ENCODE results near the gene ACOT11.

ACOT11 gene

DNA sequence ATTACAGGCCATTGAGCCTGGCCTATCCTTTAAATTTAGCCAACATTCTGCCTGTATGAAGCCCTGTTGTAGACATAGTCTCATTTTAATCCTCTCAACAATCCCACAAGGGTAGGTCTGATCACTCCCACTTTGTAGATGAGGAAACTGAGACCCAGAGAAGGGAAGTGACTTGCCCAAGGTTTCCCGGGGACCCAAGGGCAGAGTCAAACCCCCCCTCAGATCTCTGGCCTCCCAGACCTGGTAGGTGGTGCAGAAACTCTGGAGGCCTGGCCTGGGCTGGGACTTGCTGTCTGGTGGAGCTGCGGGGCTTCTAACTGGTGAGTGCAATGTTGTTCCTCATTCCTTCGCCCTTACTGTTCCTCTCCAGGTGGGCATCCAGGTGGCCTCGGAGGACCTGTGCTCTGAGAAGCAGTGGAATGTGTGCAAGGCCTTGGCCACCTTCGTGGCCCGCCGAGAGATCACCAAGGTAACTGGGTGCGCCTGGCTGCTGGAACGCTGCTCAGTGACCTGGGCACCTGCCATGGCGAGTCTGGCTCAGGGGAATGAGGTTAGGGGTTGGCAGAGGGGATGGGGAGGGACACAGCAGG is 45.6 kb downstream of the ACOT11 start:
- no peak for DNase-seq

GRCh38 chr1:54594463-54594862 is 46.4 kb downstream of the ACOT11 start:
- DNase-seq = no peak

DNA sequence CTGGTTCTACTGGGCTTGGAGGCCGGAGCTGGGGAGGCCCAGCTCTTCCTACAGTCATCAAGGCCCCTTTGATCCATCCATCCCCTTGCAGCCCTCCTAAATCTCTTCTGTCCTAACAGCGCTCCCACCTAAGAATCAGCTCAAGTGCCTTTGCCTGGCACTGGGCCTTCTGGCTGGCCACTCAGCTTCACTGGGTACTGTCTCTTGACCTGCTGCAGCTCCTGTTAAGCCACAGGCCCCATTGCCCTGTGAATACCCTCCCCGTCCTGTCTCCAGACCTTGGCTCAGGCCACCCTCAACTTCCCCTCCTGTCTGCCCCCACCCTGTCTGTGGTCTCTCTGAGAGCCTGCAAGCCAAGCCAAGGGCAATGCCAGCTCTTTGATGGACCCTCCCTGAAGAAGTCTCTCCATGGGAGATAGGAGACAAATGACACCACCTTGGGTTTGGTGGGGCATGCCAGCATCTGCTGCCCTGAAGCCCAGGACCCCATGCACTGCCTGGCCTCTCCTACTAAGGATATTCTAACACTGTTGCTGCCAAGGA is 48.0 kb downstream of the ACOT11 start:
- DNase-seq = no peak

GRCh38 chr1:54596756-54597155 is 48.7 kb downstream of the ACOT11 start:
- no peak for DNase-seq

DNA sequence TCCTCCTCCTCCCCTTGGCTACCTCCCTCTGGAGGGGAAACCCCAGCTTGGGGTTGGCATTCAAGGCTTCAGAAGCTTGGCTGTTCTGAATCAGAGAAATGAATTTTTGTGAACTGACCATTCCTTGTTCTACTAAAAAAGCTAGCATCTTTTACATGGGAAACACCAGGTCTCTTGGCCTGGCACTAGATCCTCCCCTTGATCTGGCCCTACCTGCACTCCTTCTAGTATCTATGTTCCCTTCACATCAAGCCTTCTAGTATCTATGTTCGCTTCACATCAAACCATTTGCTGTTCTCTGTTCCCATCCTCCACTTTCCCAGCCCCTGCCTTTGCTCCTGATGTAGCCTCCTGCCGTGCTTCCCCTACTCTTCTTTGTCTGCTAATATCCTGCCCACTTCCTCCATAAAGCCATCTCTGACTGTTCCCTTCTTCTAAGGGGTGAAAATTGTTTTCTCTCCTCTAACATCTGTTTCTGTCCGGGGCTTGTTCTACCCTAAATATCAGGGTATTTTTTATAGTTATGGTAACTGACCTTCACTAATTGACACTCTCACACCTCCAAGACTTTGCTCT is 49.5 kb downstream of the ACOT11 start:
- DNase-seq = no peak

DNA sequence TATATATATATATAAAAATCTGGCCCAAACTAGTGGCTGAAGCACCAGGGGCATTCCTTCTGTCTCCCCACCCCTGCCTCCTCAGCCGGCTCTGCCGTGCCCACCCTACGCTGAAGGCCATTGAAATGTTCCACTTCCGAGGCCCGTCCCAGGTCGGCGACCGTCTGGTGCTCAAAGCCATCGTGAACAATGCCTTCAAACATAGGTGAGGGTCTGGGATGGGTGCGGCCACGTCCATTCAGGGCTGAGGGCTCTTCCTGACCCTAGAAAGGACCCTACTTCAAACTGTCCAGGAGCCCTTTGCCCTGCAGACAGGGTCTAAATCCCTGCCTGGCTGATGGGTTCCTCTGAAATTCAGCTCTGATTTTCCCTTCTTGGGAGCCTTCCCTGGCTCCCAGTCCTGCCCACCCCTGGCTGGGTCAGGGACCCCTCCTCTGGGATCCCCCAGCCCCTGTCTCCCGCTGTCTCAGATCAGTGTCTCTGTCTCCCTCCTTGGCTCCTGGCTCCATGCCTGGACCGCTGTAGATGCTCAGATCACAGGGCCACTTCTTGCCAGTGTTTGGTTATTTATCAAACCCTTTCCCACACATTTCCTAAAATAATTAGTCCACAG is 51.3 kb downstream of the ACOT11 start:
- DNase-seq = no peak

- DNase-seq = no peak
These were observed 53.1 kb downstream of the ACOT11 start for GRCh38 chr1:54600947-54601721.

DNA sequence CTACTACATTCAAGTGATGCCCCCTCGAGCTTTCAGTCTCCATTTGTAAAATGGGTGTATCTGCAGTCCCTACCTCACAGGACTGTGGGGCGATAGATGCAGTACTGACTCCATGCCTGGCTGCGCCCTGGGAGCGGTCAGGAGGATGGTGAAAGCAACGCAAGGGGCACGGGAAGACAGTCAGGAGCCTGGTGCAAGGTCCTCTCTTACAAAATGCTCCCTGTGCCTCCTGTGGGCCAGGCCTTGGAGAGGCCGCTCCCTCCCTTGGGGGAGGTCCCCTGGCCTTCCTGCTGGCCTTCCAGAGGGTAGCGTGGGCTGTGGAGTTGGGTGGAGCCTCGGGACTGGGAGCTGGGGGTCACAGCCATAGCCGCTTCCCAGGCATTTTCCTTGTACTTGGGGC is 53.7 kb downstream of the ACOT11 start:
- no peak for DNase-seq

- DNase-seq = no peak
These were observed 54.5 kb downstream of the ACOT11 start for GRCh38 chr1:54602554-54602953.

GRCh38 chr1:54603241-54603640 is 55.2 kb downstream of the ACOT11 start:
- no peak for DNase-seq

GRCh38 chr1:54604051-54604450 is 56.0 kb downstream of the ACOT11 start:
- DNase-seq = no peak

- DNase-seq = peak; percentile 16
These were observed 56.7 kb downstream of the ACOT11 start for GRCh38 chr1:54604572-54605370.

DNA sequence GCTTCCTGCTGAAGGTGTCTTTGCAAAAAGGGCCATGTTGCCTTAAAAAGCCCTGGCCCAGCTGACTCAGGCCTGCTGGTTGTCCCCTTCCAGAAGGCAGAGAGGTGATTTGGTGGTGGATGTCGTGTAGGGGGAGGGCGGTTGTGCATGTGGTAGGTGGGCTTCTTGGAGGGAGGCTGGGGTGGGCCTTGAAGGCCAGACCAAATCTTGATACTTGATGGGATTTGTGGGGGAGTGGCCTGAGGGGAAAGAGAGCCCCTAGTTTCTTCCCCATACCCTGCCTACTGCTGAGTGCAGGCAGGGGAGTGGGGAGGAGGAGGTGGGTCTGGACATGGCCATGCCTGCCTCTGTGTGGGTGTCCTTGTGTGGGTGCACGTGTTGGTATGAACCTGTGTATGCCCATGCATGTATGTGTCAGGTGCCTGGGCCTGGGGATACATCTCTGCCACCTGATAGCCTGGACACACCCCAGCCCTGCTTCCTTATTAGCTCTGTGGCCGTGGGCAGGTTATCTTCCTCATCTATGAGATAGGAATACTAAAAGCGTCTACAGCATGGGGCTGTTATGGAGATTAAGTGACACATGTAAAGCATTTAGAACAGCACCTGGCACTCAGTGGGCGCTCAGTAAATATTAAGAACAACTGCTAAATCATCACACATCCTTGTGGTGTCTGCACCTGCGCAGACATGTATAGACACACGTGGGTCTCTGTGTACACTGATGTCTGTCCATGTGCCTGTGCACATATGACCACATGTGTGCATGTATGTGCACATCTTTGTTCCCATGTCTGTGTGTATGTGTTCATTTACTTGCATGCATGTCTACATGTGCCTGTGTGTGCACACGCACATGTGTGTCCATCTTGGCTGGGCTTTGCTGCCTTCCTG is 58.3 kb downstream of the ACOT11 start:
- DNase-seq = no peak

DNA sequence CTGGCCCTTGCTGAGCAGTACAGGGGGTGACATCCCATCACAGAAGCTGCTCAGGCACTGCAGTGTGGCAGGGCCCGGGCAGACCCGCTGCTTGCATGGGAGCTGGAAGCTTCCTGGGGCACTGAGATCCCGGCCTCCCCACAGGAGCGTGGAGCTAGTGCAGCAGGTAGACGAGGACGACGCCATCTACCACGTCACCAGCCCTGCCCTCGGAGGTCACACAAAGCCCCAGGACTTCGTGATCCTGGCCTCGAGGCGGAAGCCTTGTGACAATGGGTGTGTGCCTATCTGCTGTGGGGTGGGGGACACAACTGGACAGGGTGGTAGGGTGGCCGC is 58.9 kb downstream of the ACOT11 start:
- no peak for DNase-seq

DNA sequence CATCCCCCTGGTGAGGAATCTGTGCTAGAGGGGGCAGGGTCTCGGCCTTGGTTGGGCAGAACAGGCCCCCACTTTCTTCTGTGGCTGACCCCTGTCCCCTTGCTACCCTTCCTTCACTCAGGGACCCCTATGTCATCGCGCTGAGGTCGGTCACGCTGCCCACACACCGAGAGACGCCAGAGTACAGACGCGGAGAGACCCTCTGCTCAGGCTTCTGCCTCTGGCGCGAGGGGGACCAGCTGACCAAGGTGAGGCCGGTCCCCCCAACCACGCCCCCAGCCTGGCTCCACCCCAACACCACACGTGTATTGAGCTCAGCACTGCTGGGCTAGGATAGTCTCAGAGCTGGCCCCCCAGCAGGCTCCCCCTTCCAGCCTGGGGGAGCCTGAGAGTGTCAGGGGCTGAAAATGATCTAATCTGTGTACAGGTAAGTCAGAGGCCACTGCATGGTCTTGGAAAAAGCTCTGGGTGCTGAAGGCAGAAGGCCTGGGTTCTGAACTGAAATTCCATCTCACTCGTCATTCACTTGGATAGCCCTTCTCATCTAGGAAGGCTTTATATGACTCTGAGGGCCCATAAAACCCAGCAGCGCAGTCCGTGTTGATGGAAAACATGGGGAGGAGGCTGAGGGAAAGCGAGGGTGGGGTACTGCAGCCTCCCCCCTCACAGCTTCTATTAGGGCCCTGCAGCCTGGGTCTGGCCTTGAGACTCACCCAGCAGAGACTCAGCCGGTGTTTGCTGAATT is 60.0 kb downstream of the ACOT11 start:
- DNase-seq = no peak

DNA sequence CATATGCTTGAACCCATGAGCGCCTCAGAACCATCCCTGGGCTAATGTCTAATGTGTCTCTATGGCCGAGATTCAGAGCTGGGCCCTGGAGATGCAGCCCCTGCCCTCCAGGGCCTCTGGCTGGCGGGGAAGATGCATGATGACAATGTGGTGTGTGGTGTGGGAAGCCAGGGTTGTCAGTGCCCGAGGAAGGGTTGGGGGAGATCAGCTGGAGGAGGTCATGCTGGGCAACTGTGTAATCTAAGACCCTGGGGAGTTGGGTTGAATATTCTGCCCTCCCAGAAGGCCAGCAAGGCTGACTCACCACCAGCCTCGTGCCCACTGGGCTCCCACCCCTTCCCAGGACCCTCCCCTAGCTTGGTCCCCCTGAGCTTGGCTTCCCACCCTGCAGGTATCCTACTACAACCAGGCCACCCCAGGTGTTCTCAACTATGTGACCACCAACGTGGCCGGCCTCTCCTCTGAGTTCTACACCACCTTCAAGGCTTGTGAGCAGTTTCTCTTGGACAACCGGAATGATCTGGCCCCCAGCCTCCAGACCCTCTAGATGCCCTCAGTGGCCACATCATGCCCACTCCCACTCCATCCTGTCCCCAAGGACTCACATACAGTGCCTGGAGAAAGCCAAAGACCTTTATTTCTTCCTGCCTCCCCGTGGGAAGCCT is 60.7 kb downstream of the ACOT11 start:
- DNase-seq = no peak

GRCh38 chr1:54609301-54609921 is 61.4 kb downstream of the ACOT11 start:
- DNase-seq = no peak

DNA sequence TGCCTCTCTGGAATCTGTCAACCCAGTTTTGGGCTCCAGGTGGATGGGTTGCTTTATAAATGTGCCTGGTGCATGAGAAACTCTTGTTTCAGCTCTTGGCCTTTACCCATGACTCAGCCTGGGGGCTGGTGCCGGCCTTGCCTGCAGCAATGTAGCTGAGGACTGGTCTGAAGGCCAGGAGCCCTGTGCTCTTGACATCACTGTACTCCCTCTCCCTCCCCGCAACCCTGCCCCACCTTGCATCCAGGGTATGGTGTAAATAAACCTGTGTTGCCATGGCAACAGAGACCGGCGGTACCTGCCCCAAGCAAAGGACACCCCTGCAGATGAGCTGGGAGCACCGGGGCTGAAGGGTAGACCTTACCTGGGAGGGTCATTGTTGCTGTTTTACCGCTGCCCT is 62.0 kb downstream of the ACOT11 start:
- DNase-seq = no peak

- DNase-seq = no peak
These were observed 62.9 kb downstream of the ACOT11 start for GRCh38 chr1:54610601-54611580.
